Forelimb muscle (tissue), 1 donor: ENCODE data around the gene HOXD12. TPM values are rescaled to one million over a fixed set of nuclear protein-coding genes. Genes with fewer than 3 reads are reported as not detected.

Source experiments
- DNase-seq: peaks from one replicate; pipeline ENCODE4 v3.0.0-alpha.2; 2013; ENCODE audit warnings: low read depth
- polyA plus RNA-seq: library from polyadenylated mRNA; unstranded; fragments of 120-200 nt; gene quantifications from one replicate; pipeline ENCODE4 v1.2.1, GENCODE V29; 2013; ENCODE audit not compliant: insufficient read length

HOXD12 gene
- polyA plus RNA-seq, 1 donor = not detected

GRCh38 chr2:176147800-176148496 lies 48.4 kb downstream of the HOXD12 start:
- no peak for DNase-seq

GRCh38 chr2:176148751-176149421 lies 49.3 kb downstream of the HOXD12 start:
- no peak for DNase-seq

GRCh38 chr2:176149481-176149938 lies 49.9 kb downstream of the HOXD12 start:
- no peak for DNase-seq

GRCh38 chr2:176149939-176150583 lies 50.5 kb downstream of the HOXD12 start:
- no peak for DNase-seq

- DNase-seq = no peak
Observed at GRCh38 chr2:176150584-176151441, 51.2 kb downstream of the HOXD12 start.

GRCh38 chr2:176151442-176152287 lies 52.1 kb downstream of the HOXD12 start, which contains the start of gene HOXD4:
HOXD4 (plus strand) TSS chr2:176151550; CDS start chr2:176151634, 84 bp downstream.
- no peak for DNase-seq

Other genes starting within 250 kb of the HOXD12 start
- gene LNPK, start 97.5 kb upstream of the HOXD12 start, polyA plus RNA-seq = 39.3 TPM
- not detected for gene EVX2, start 15.8 kb upstream of the HOXD12 start, polyA plus RNA-seq
- gene HOXD13, start 7.1 kb upstream of the HOXD12 start, polyA plus RNA-seq = not detected
- gene HOXD11, start 7.5 kb downstream of the HOXD12 start, polyA plus RNA-seq = not detected
- gene HOXD10, start 17.0 kb downstream of the HOXD12 start, polyA plus RNA-seq = 0.24 TPM
- gene HOXD9, start 22.9 kb downstream of the HOXD12 start, polyA plus RNA-seq = 7.6 TPM
- 40.0 TPM for gene HOXD8, start 29.9 kb downstream of the HOXD12 start, polyA plus RNA-seq
- gene HOXD4, start 51.8 kb downstream of the HOXD12 start, polyA plus RNA-seq = 8.9 TPM
- gene HOXD3, start 57.5 kb downstream of the HOXD12 start, polyA plus RNA-seq = 3.3 TPM
- gene HOXD1, start 88.9 kb downstream of the HOXD12 start, polyA plus RNA-seq = 2.6 TPM
- gene MTX2, start 169.6 kb downstream of the HOXD12 start, polyA plus RNA-seq = 59.0 TPM